PC-9 (cell line): ENCODE measurements around the gene MRPL55.

Experiments used
- CTCF ChIP-seq: fragments of 200-600 bp; sonication (generic); conservative IDR thresholded peaks from 2 replicates; pipeline ENCODE4 v1.6.1; 2017; ENCODE audit warnings: mixed run types, antibody characterized with exemption, mild to moderate bottlenecking, moderate library complexity
- EZH2 ChIP-seq: fragments of 200-600 bp; sonication (generic); IDR thresholded peaks from 2 replicates; pipeline ENCODE4 v1.8.0; 2017; ENCODE audit warnings: antibody characterized with exemption, low read depth

- TF ChIP-seq CTCF (no peak), EZH2 (no peak)
Observed at GRCh38 chr1:228156941-228157728, 48.0 kb upstream of the MRPL55 start.
